ENCODE results near the gene MBOAT2.
"Not testable (repeated sequence)": the region's sequence is repeated elsewhere in the genome, so short reads cannot be mapped to it uniquely, and the experiment has no call there.

MBOAT2 gene

GRCh38 chr2:8939486-8940114 lies 63.9 kb downstream of the MBOAT2 start:
- no peak for DNase-seq

GRCh38 chr2:8938384-8938783 lies 65.1 kb downstream of the MBOAT2 start:
- DNase-seq: no peak

- no peak for DNase-seq
Measured at GRCh38 chr2:8935982-8936381, 67.5 kb downstream of the MBOAT2 start.

GRCh38 chr2:8934338-8934737 lies 69.1 kb downstream of the MBOAT2 start:
- no peak for DNase-seq

GRCh38 chr2:8932702-8933101 lies 70.8 kb downstream of the MBOAT2 start:
- no peak for DNase-seq

- DNase-seq: not testable (repeated sequence)
Measured at GRCh38 chr2:8930185-8930584, 73.3 kb downstream of the MBOAT2 start.

GRCh38 chr2:8929128-8929527 lies 74.4 kb downstream of the MBOAT2 start:
- no peak for DNase-seq

GRCh38 chr2:8927510-8928455 lies 75.7 kb downstream of the MBOAT2 start:
- DNase-seq: no peak

GRCh38 chr2:8926356-8926755 lies 77.1 kb downstream of the MBOAT2 start:
- DNase-seq: no peak

- DNase-seq: no peak
Measured at GRCh38 chr2:8925411-8925810, 78.1 kb downstream of the MBOAT2 start.

- no peak for DNase-seq
Measured at GRCh38 chr2:8923183-8923582, 80.3 kb downstream of the MBOAT2 start.

- DNase-seq: no peak
Measured at GRCh38 chr2:8922431-8922830, 81.1 kb downstream of the MBOAT2 start.

- DNase-seq: no peak
Measured at GRCh38 chr2:8918412-8918811, 85.1 kb downstream of the MBOAT2 start.

- no peak for DNase-seq
Measured at GRCh38 chr2:8915941-8916340, 87.5 kb downstream of the MBOAT2 start.

- DNase-seq: not testable (repeated sequence)
Measured at GRCh38 chr2:8913767-8914166, 89.7 kb downstream of the MBOAT2 start.

GRCh38 chr2:8907764-8908288 lies 95.7 kb downstream of the MBOAT2 start:
- no peak for DNase-seq

- DNase-seq: not testable (repeated sequence)
Measured at GRCh38 chr2:8903924-8904323, 99.6 kb downstream of the MBOAT2 start.

- not testable (repeated sequence) for DNase-seq
Measured at GRCh38 chr2:8902757-8903156, 100.7 kb downstream of the MBOAT2 start.

GRCh38 chr2:8897206-8897605 lies 106.3 kb downstream of the MBOAT2 start:
- DNase-seq: not testable (repeated sequence)

- not testable (repeated sequence) for DNase-seq
Measured at GRCh38 chr2:8896671-8897070, 106.8 kb downstream of the MBOAT2 start.

GRCh38 chr2:8895087-8895912 lies 108.2 kb downstream of the MBOAT2 start:
- DNase-seq: not testable (repeated sequence)

- DNase-seq: no peak
Measured at GRCh38 chr2:8893978-8894820, 109.3 kb downstream of the MBOAT2 start.
